Muscle of back (tissue), 11 donors: ENCODE results near the gene IL25. TPM values are rescaled to one million over a fixed set of nuclear protein-coding genes. Genes with fewer than 3 reads are reported as not detected.

Experiments used
- DNase-seq, 3 donors: peaks; one replicate each; pipeline versions ENCODE4 v3.0.0 to v3.0.0-alpha.2; 2013
- polyA plus RNA-seq, 10 donors: library from polyadenylated mRNA; unstranded; fragments of 120-200 nt; gene quantifications; one replicate each; pipeline ENCODE4 v1.2.1, GENCODE V29; 2013; ENCODE audit not compliant: insufficient read length in 10 of 10

The IL25 gene
- polyA plus RNA-seq, 10 donors: not detected

DNA sequence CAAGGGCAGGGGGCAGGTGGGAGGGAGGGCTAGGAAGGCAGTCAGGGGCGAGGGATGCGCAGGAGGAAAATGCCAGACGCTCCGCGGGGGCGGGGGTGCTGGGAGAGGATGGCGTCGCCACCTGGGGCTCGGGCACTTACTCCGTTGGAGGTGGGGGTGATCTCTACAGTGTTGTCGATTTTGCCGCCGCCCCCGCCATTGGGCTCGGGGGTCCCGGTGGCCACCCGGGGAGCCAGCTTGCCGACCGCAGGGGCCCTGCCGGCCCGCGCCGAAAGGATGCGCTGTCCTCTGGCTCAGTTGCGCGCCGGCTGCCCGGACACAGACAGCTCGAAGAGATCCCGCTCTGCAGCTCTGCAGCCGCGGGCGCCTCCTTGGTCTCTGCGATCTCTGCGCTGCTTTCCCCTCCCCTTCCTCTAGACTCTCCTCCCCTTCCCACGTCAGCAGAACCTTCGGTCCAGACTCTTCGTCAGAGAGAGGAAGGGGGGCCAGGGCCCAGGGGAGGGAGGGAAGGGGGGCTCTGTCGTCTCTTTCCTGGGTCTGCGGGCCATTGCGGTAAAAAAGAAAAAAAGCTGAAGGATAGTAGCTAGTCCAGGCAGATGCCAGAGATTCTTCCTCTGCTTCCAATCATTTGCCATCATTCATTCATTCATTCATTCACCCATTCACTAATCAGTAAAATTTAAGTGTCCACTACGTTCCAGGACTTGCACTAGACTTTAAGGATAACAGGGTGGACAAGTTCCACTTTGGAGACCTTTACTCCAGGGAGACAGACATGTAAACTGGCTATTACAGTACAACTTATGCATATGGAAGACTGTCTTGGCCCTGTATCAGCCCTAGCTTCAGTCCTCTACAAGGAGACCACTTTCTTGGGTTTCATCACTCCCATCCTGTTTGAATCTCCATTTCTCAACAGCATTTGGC lies 19.8 kb upstream of the IL25 start, which contains the start of gene SLC22A17:
Gene SLC22A17 (minus strand): TSS at position 382 of the 927 bp plus-strand sequence.
- peak; percentile 85 to 95 (median 93) for DNase-seq

- DNase-seq: no peak
These were observed 19.2 kb upstream of the IL25 start for GRCh38 chr14:23353433-23353780.

GRCh38 chr14:23354990-23355389 lies 17.6 kb upstream of the IL25 start:
- no peak for DNase-seq

- no peak for DNase-seq
These were observed 16.7 kb upstream of the IL25 start for GRCh38 chr14:23355871-23356435.

DNA sequence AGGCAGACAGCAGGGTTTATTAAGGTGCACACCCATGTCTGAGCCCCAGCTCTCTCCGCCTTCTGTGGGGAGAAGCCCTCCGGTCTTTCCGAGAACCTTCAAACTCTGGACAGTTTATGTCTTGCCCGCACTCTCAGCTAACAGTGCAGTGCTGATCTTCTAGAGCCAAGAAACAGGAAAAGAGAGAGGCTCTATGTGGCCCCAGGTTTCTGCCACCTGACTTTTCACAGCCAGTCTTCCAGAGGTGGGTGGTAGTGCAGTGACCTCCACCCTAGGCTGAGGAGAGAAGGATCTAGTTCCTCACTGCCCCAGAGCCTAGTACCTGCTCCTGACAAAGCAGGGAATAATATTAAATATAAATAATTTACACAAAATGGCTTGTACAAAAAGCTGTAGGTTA lies 15.9 kb upstream of the IL25 start:
- DNase-seq: no peak

DNA sequence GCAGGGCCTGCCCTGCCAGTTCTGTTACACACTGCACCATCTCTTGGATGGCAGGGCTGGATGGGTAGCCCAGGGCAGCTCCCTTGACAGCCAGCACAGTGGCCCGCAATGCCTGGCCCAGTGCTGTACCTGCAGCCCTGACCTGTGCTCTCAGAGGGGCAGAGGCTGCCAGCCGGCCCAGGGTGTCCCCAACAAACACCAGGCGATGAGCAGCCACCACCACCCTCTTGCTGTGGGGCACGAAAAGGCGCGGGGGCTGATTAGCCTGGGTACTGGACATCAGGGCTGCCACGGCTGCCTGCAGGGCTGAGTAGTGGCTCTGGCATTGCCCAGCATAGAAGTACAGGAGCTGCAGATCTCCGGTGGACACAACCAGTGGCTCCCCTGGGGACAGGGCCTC lies 15.3 kb upstream of the IL25 start:
- DNase-seq: no peak

GRCh38 chr14:23358042-23358441 lies 14.6 kb upstream of the IL25 start:
- DNase-seq: no peak

DNA sequence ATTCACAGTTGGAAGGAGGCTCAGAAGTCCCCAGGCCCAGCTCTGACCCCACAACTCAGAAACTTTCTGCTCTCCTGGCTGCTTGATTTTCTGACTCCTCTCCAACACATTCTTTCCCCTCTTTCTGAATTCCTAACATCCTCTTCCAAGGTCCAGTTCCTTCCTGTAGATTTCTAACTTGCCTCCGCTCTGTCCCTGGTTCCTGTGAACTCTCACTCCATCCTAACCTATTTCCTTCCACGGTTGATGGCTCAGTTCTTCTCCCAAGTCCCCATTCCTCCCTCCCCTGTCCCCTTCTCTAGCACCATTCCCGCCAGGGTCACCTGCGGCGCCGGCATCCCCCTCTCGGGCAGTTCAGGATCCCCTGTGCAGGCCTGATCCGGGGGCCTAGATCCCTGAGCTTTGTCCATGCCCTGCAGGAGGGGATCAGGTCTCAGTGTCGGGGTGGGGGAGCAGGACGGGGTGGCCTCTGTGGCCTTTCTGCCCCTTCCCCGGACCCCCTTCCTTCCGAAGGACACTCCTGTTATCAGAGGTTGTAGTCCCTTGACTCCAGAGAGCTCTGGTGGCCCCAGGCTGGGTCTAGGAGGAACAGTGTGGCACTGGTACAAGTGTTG lies 13.9 kb upstream of the IL25 start:
- DNase-seq: no peak

DNA sequence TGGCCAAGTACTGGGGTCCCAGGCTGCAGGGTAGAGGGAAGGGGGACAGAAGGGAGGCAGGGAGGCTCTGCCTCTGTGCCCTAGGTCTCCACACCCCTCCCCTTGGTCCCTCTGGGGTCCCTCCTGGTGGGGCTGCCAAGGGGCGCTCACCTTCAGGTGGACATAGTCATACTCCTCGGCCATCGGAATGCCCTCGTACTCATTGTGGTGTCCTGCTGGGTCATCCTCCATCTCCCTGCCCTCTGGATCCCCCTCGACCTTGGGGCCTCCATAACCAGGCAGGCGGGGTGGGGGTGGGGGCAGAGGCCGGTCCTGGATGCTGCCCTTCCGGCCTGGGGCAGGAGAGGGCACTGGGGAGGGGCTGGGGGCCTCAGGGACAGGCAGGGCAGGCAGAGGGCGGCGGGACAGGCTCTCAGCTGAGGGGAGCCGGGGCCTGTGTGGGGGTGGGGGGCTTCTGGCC lies 13.4 kb upstream of the IL25 start:
- no peak for DNase-seq

DNA sequence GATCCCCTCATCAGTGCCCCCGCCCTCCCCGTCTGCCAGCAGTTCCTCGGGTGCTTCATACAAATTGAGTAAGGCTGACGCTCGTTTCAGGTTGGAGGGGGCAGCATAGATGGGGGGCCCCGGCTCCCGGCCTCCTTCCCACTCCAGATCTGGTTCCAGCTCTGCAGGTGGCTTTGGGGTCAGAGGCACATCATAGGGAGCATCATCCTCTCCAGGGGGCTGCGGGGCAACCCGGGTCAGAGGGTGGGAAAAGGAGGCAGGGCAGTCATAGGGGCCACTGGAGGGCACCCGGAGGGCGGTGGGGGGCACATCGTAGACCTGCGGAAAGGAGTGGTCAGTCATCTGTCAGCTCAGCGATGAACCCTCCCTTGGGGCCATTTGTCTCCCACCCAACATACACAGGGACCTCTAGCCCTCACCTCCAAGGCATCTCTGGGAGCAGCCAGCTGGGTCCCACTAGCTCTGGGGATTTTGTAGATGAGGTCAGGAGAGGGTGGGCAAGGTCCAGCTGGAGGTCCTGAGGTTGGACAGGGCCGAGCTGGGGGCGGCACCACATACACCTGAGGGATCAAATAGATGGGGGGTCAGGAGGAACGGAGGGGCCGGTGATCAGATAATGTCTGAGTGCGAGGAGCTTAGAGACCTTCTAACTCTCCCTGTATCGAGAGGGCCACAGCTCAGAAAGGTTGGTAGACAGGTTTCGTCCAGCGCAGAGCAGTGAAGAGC lies 12.7 kb upstream of the IL25 start:
- no peak for DNase-seq

- no peak for DNase-seq
These were observed 12.1 kb upstream of the IL25 start for GRCh38 chr14:23360496-23360895.

- DNase-seq: no peak
These were observed 11.3 kb upstream of the IL25 start for GRCh38 chr14:23361320-23361719.

DNA sequence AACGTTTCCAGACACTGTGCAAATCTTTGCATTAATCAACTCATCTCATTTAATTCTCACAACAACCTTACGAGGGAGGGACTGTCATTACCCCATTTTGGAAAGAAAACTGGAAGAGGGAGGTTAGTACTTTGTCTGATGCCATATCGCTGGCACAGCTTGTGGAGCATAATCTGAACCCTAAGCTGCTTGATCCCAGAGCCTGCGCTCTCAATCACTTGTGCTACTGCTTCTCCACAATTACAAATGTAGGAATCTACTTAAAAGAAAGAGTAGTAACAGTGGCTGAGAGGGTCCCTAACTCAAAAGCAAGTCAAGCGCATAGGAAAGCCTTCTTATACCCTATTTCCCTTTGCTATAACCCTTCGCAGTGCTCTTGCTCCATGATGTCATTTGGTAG lies 10.8 kb upstream of the IL25 start:
- no peak for DNase-seq

- DNase-seq: no peak
These were observed 10.4 kb upstream of the IL25 start for GRCh38 chr14:23362200-23362599.

- peak; percentile 60 to 85 (median 74) for DNase-seq
These were observed 8.2 kb upstream of the IL25 start for GRCh38 chr14:23364164-23365035.

GRCh38 chr14:23365036-23365731 lies 7.4 kb upstream of the IL25 start, which contains the start of gene EFS:
Gene EFS (minus strand): TSS chr14:23365172. CDS start chr14:23365025, 147 bp downstream.
- peak; percentile 58 to 92 (median 81) for DNase-seq

DNA sequence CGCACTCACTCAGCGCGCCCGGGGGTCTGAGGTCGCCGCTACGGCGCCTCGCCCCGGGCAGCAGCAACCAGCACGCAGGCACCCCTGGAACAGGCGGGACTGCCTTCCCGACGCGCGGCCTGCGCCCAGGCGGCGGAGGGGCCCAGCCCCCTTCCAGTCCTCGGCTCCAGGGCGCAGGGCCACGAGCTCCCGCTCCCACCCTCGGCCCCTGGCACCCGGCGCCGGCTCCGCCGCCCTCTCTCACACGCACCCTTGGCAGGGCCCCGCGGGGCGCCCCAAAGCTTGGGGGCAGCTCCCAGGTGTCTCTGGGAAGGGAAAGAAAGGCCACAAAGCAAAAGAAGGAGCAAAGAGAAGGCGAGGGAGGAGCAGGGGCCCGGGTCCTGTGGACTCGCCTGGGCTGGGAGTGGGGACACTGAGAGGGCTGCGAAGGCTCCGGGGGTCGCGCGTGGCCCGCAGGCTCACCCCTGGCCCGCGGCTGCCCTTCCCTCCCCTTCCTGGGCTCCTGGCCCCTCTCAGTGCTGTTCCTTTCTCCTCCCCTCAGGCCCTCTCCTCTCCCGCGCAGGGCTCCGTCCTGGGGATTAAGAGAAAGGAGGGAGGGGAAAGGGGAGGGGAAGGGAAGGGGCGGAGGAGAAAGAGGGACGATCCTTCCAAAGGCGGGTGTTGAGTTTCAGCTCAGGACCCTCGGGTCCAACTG lies 6.7 kb upstream of the IL25 start:
- DNase-seq: peak; percentile 85 to 95 (median 90)

- peak; percentile 68 to 91 (median 71) for DNase-seq
These were observed 6.1 kb upstream of the IL25 start for GRCh38 chr14:23366426-23366921.

- DNase-seq: no peak
These were observed 2.4 kb upstream of the IL25 start for GRCh38 chr14:23370221-23370620.
